ENCODE results near the gene LMOD1. TPM values are rescaled to one million over a fixed set of nuclear protein-coding genes. Genes with fewer than 3 reads are reported as not detected.

LMOD1 gene
- total and polyA plus RNA-seq, 2 donors (not counting 3 experiments of a cell fraction or from before 2014, with no cell fraction given): 0.19 to 0.33 TPM

- dilution Hi-C loops (cut with MboI; ENCODE audit: extremely low pct_ligation_motif_present, low sequenced_read_pairs) (no loop called here), intact Hi-C loops (cut with micrococcal nuclease) (no loop called here)
- FAIRE-seq (no peak), DNase-seq (ENCODE audit: low read depth, low spot score) (no peak)
- no peak overlapping the region for H3K27ac ChIP-seq (ENCODE audit: insufficient read depth, low read depth, low read length)
- no peak for TF ChIP-seq POLR2AphosphoS5 (IDR thresholded peaks at IDR 0.05; ENCODE audit: insufficient read depth, low read depth, low read length)
- TF ChIP-seq MYC (IDR thresholded peaks at IDR 0.05; ENCODE audit: low read depth, low read length): no peak
- no peak for TF ChIP-seq MAX (IDR thresholded peaks at IDR 0.05; ENCODE audit: insufficient read depth, insufficient read length)
- no peak for TF ChIP-seq JUN (IDR thresholded peaks at IDR 0.05; ENCODE audit: borderline replicate concordance, insufficient read depth, insufficient read length, low read depth)
- TF ChIP-seq GATA2 (IDR thresholded peaks at IDR 0.05; ENCODE audit: insufficient read depth, insufficient read length, low read depth, low read length): no peak
- TF ChIP-seq FOS (IDR thresholded peaks at IDR 0.05; ENCODE audit: borderline replicate concordance, insufficient read depth, low read length): no peak
- TF ChIP-seq POLR2A (IDR thresholded peaks at IDR 0.05; ENCODE audit: low read depth, low read length): no peak
- TF ChIP-seq CTCF (IDR thresholded peaks at IDR 0.05; ENCODE audit: extremely low read depth in 1 of 2, insufficient read depth in 1 of 2, low read depth in 1 of 2, low read length in 2 of 2): no peak
- no peak for TF ChIP-seq EZH2 (IDR thresholded peaks at IDR 0.05; ENCODE audit: borderline replicate concordance, low read depth, low read length, severe bottlenecking)
- POLR2A ChIA-PET: no interaction called here
- BruUV-seq (replicated peaks): no TSS peak
- no peak overlapping the region for H3K4me2 ChIP-seq (ENCODE audit: insufficient read depth, low read length)
- no peaks in the 10 kb centered on the region for H3K79me2 ChIP-seq (ENCODE audit: control insufficient read depth, insufficient read depth, low read length)
- CTCF ChIA-PET: no interaction called here
- no peaks in the 10 kb centered on the region for H3K9me1 ChIP-seq (replicated peaks; ENCODE audit: control insufficient read depth, extremely low read depth, insufficient read depth, low read length)
- H3K36me3 ChIP-seq (ENCODE audit: control insufficient read depth in 2 of 2, extremely low read depth in 1 of 2, insufficient read depth in 2 of 2, low read length in 2 of 2): no peaks in the 10 kb centered on the region
- H2AFZ ChIP-seq (ENCODE audit: low read depth, low read length): no peak overlapping the region
- no peak overlapping the region for H3K4me3 ChIP-seq (replicated peaks in 1 of 3; ENCODE audit: insufficient read depth in 1 of 3, low read depth in 1 of 3, low read length in 3 of 3)
- H3K4me1 ChIP-seq (ENCODE audit: control insufficient read depth, extremely low read depth, insufficient read depth, low read length): peaks cover 9% of the 10 kb centered on the region
- no peak overlapping the region for H3K9ac ChIP-seq (replicated peaks; ENCODE audit: extremely low read depth, insufficient read depth, low read length)
- no peaks in the 10 kb centered on the region for H3K27me3 ChIP-seq (ENCODE audit: control insufficient read depth in 2 of 2, insufficient read depth in 2 of 2, low read length in 2 of 2)
- H4K20me1 ChIP-seq (replicated peaks; ENCODE audit: control insufficient read depth, extremely low read depth, insufficient read depth, low read length): no peaks in the 10 kb centered on the region
- H3K9me3 ChIP-seq (replicated peaks; ENCODE audit: control insufficient read depth, insufficient read depth, low read length): no peaks in the 10 kb centered on the region
Measured at GRCh38 chr1:201921952-201922558, 24.3 kb downstream of the LMOD1 start.

Data from endothelial cell of umbilical vein (primary cell).